ENCODE results near the gene SNX5. TPM values are rescaled to one million over a fixed set of nuclear protein-coding genes. Genes with fewer than 3 reads are reported as not detected.

SNX5 gene
- total RNA-seq, 1 donor from 2014 or later, result 32.7 TPM

- H3K27ac ChIP-seq, result no peak overlapping the region
Measured at GRCh38 chr20:17992224-17992637, 23.6 kb upstream of the SNX5 start.

GRCh38 chr20:17990278-17990972 lies 21.8 kb upstream of the SNX5 start:
- no peak overlapping the region for H3K27ac ChIP-seq
- no peak for TF ChIP-seq CTCF (IDR thresholded peaks at IDR 0.05)
- no peak for DNase-seq (ENCODE audit: low spot score in 2 of 2)
- H3K9me3 ChIP-seq, result no peaks in the 10 kb centered on the region
- no peaks in the 10 kb centered on the region for H3K27me3 ChIP-seq
- intact Hi-C loops (cut with DNase I), result no loop called here
- H3K36me3 ChIP-seq, result peaks cover 3 to 12% of the 10 kb centered on the region in 2 donors
- H3K4me3 ChIP-seq, result no peak overlapping the region
- H3K4me1 ChIP-seq, result no peaks in the 10 kb centered on the region

More at GRCh38 chr20:17992224-17992637, 23.6 kb upstream of the SNX5 start:
- Histone ChIP-seq H3K4me1 (no peaks in the 10 kb centered on the region), H3K9me3 (no peaks in the 10 kb centered on the region), H3K36me3 (peaks cover 3 to 12% of the 10 kb centered on the region in 2 donors), H3K27me3 (no peaks in the 10 kb centered on the region), H3K4me3 (no peak overlapping the region)
- intact Hi-C loops (cut with DNase I), result no loop called here
- no peak for DNase-seq (ENCODE audit: low spot score in 2 of 2)
- TF ChIP-seq CTCF (IDR thresholded peaks at IDR 0.05), result no peak

- TF ChIP-seq CTCF (IDR thresholded peaks at IDR 0.05), result no peak
- Histone ChIP-seq H3K27me3 (no peaks in the 10 kb centered on the region), H3K36me3 (peaks cover 3 to 12% of the 10 kb centered on the region in 2 donors), H3K9me3 (no peaks in the 10 kb centered on the region), H3K27ac (no peak overlapping the region), H3K4me1 (no peaks in the 10 kb centered on the region), H3K4me3 (no peak overlapping the region)
- intact Hi-C loops (cut with DNase I), result no loop called here
- DNase-seq (ENCODE audit: low spot score in 2 of 2), result no peak
Measured at GRCh38 chr20:17987988-17988387, 19.4 kb upstream of the SNX5 start.

- no peak for DNase-seq (ENCODE audit: low spot score in 2 of 2)
- no peaks in the 10 kb centered on the region for H3K9me3 ChIP-seq
- peaks cover 3 to 9% of the 10 kb centered on the region in 2 donors for H3K36me3 ChIP-seq
- H3K27ac ChIP-seq, result no peak overlapping the region
- intact Hi-C loops (cut with DNase I), result no loop called here
- TF ChIP-seq CTCF (IDR thresholded peaks at IDR 0.05), result no peak
- no peaks in the 10 kb centered on the region for H3K27me3 ChIP-seq
- no peak overlapping the region for H3K4me3 ChIP-seq
- no peaks in the 10 kb centered on the region for H3K4me1 ChIP-seq
Measured at GRCh38 chr20:17985388-17986018, 16.9 kb upstream of the SNX5 start.

GRCh38 chr20:17976305-17976704 lies 7.7 kb upstream of the SNX5 start:
- no peak overlapping the region for H3K4me3 ChIP-seq
- TF ChIP-seq CTCF (IDR thresholded peaks at IDR 0.05), result no peak
- H3K27ac ChIP-seq, result no peak overlapping the region
- no peak for DNase-seq (ENCODE audit: low spot score in 2 of 2)
- no peaks in the 10 kb centered on the region for H3K9me3 ChIP-seq
- H3K36me3 ChIP-seq, result peaks cover 0 to 12% of the 10 kb centered on the region in 2 donors
- intact Hi-C loops (cut with DNase I), result no loop called here
- peaks cover 0 to 11% of the 10 kb centered on the region in 2 donors for H3K4me1 ChIP-seq
- H3K27me3 ChIP-seq, result no peaks in the 10 kb centered on the region
